NCI-H2227 treated with DMSO at 0.1 percent for 48 hours (cell line): ENCODE measurements around the gene ANAPC2.

Source experiments
- DNase-seq: peaks from one replicate; lab custom pipeline; 2025; lab: John Stamatoyannopoulos, UW

The ANAPC2 gene

GRCh38 chr9:137214620-137215019, 26.3 kb upstream of the ANAPC2 start:
- DNase-seq: no peak

- DNase-seq: no peak
Observed at GRCh38 chr9:137213160-137214060, 25.1 kb upstream of the ANAPC2 start.

- no peak for DNase-seq
Observed at GRCh38 chr9:137212520-137212919, 24.2 kb upstream of the ANAPC2 start.

DNA sequence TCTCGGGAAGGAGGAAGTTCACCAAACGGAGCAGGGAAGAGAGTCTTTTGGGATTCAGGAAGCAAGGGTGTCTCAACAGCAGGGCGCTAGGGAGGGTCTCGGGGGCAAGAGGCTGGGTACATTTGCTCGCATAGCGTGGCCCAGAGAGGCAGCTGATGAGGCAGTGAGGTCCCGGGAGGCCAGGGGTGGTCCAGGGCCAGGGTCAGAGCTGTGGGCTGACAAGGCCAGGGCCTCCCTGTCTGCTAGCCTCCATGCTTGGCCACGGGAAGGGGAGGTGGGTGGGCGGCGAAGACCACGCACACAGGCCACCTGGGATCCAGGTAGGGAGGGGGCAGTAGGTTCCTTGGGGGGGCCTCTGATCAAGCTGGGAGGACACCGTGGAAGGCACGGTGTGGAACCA, 23.2 kb upstream of the ANAPC2 start:
- no peak for DNase-seq

DNA sequence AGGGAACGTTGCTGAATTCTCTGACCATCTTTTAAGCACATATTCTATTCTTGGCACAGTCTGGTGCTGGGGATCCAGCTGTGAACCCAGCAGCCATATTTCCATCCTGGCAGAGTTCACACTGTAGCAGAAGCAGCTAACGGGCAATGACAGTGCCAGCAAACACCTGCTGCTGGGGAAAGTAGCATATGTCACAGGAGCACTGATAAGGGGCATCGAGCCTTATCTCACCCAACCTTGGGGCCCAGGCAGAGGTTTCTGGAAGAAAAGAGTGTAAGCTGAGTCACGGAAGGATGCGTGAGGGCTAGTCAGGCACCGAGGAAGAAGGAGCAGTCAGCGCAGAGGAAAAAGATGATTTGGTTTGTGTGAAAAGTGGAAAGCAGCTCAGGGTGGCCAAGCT, 18.2 kb upstream of the ANAPC2 start:
- DNase-seq: no peak

- DNase-seq: peak; percentile 54
Observed at GRCh38 chr9:137205126-137206069, 17.0 kb upstream of the ANAPC2 start, which contains the start of the genes NDOR1 and TMEM203. NDOR1 (plus strand) TSS chr9:137205700; CDS start chr9:137205778, 78 bp downstream. TMEM203 (minus strand) TSS chr9:137205648; CDS start chr9:137205414, 234 bp downstream.

- no peak for DNase-seq
Observed at GRCh38 chr9:137204731-137205125, 16.4 kb upstream of the ANAPC2 start.

- DNase-seq: no peak
Observed at GRCh38 chr9:137202966-137203365, 14.6 kb upstream of the ANAPC2 start.

DNA sequence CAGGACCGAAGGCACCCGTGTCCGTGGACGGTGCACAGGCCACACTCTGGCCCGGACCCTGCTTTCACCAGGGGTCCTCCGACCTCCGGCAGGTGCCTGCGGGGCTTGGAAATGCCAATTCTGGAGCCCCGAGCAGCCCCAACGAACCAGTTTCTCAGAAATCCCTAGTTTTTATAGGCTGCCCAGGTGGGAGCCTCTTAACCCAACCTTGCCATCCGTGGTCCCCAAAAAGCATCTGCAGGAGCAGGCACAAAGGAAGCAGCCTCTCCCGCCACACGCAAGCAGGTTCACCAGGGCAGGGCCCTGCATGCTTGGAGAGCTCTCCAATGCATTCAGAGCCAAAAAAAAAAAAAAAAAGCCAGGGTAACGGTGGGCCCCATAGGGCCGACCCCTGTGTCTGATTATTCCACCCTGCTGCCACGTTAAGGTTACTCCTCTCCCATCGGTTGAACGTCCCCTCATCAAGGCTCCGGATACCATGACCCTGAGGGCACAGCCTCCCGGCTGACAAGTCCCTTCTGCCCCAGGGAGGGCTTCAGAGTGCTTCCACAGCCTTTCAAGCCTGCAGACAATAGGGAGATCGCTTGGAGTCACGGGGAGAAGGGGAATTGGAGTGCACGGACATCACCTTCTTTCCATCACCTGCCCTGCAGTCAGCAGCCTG, 13.0 kb upstream of the ANAPC2 start:
- no peak for DNase-seq

- DNase-seq: peak; percentile 92
Observed at GRCh38 chr9:137200311-137201204, 12.2 kb upstream of the ANAPC2 start, which contains the start of gene TPRN. TPRN (minus strand) TSS chr9:137200741; CDS start chr9:137200711, 30 bp downstream.

DNA sequence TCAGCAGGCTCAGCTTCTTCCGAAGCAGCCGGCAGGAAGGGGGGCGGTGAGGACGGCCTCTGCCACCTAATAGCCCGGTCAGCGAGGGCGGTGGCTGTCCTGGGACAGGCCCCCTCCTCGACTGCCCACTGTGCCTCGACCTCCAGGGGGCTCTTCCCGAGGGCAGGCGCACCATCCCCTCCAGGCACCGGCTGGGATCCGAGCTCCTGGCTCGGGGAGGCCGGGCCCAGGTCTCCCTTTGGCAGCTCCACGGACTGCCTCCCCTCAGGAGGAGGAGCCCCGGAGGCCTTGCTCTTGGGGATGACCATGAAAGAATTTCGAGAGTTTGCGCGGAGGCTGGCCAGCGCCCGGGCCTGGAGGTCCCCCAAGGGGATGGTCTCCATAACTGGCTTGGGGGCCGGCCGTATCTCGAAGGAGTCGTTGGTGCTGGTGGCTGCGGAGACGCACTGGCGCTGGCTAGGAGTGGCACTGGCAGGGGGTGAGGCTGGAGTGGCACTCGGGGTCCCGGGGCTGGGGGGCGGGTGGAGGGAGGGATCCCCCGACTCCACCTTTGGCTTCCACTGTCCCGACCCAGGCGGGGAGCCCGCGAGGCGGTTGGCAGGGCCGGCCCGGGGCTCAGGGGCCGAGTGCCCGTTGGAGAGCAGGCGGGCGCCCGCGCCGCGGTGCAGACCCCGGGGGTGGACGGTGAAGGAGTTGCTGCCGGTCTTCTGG, 11.2 kb upstream of the ANAPC2 start:
- no peak for DNase-seq

GRCh38 chr9:137198902-137199283, 10.5 kb upstream of the ANAPC2 start:
- DNase-seq: no peak

DNA sequence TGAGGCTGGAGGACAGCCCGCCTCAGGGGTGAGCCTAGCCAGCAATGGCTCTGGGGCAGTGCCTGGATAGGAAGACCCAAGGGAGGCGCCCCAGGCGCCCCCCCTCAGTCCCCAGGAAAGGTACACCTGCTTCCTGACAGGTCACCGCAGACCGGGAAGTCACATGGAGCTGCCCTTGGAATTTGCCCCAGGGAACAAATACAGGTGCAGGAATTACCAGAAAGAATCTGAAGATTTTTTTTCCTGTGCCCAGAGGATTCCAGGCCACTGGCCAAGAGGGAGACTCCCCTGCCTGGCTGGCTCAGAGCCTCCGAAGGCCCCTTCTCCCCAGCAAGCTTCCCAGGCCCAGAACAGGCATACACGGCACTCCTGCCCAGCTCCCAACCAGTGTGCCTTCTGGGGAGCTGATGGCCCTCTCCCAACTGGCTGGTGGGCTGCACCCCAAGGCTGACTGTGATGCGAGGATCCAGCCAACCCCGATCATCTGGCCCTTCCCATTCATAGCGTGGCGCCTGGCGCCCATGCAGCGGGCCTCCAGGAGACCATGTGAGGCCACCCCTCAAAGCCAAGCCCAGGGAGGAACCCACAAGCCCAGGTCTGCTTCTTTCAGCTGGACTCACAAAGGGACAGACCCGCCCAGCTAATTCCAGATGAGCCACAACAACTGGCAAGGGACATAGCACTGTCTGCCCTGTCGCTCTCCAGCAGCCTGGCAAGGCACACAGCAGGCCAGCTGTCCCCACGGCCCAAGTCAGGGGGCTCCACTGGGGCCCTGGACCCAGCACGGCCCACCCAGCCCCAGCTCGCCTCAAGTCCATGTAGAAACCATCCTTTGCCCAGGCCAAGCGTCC, 9.9 kb upstream of the ANAPC2 start:
- DNase-seq: no peak

- DNase-seq: no peak
Observed at GRCh38 chr9:137195525-137196220, 7.3 kb upstream of the ANAPC2 start.

DNA sequence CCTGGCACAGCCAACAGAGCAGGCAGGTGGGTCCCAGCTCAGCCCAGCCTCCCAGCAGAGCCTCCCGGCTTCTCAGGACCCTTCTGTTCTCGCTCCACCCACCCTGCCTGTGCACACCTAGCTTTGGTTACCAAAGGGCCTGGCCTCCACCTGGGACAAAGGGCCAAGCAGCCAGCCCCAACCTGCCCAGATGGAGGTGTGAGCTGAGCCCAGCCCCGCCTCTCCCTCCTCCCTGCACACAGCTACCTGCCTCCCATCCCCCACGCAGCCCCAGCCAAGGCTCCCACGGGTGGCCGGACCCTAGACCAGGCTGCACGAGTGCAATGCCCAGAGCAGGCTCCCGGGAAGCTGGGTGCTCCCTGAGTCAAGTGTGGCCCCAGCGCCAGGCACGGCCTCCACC, 6.5 kb upstream of the ANAPC2 start:
- DNase-seq: no peak

- DNase-seq: no peak
Observed at GRCh38 chr9:137194388-137194787, 6.0 kb upstream of the ANAPC2 start.

GRCh38 chr9:137193771-137194170, 5.4 kb upstream of the ANAPC2 start:
- DNase-seq: no peak

- no peak for DNase-seq
Observed at GRCh38 chr9:137192859-137193258, 4.5 kb upstream of the ANAPC2 start.

GRCh38 chr9:137192448-137192780, 4.1 kb upstream of the ANAPC2 start:
- DNase-seq: no peak
